ENCODE results near the gene CENPM.
A peak's percentile ranks its signal among the peaks of the same experiment; 100 is the strongest.

CENPM gene

GRCh38 chr22:41932353-41932752 lies 14.6 kb downstream of the CENPM start:
- DNase-seq (ENCODE audit: low spot score): no peak

- DNase-seq (ENCODE audit: low spot score): no peak
Measured at GRCh38 chr22:41931701-41932269, 15.2 kb downstream of the CENPM start.

GRCh38 chr22:41929418-41929810 lies 17.5 kb downstream of the CENPM start:
- no peak for DNase-seq (ENCODE audit: low spot score)

GRCh38 chr22:41928593-41929417 lies 18.1 kb downstream of the CENPM start:
- no peak for DNase-seq (ENCODE audit: low spot score)

GRCh38 chr22:41927813-41928212 lies 19.1 kb downstream of the CENPM start:
- no peak for DNase-seq (ENCODE audit: low spot score)

- DNase-seq (ENCODE audit: low spot score): no peak
Measured at GRCh38 chr22:41925783-41926460, 21.0 kb downstream of the CENPM start.

- DNase-seq (ENCODE audit: low spot score): no peak
Measured at GRCh38 chr22:41923595-41924276, 23.2 kb downstream of the CENPM start.

- no peak for DNase-seq (ENCODE audit: low spot score)
Measured at GRCh38 chr22:41922940-41923594, 23.9 kb downstream of the CENPM start.

- no peak for DNase-seq (ENCODE audit: low spot score)
Measured at GRCh38 chr22:41922328-41922727, 24.6 kb downstream of the CENPM start.

GRCh38 chr22:41920271-41920976 lies 26.5 kb downstream of the CENPM start:
- no peak for DNase-seq (ENCODE audit: low spot score)

- DNase-seq (ENCODE audit: low spot score): peak; percentile 61
Measured at GRCh38 chr22:41919357-41920224, 27.4 kb downstream of the CENPM start.

- peak; percentile 75 for DNase-seq (ENCODE audit: low spot score)
Measured at GRCh38 chr22:41917903-41918791, 28.8 kb downstream of the CENPM start.

- no peak for DNase-seq (ENCODE audit: low spot score)
Measured at GRCh38 chr22:41917375-41917902, 29.5 kb downstream of the CENPM start.

- no peak for DNase-seq (ENCODE audit: low spot score)
Measured at GRCh38 chr22:41916745-41917358, 30.1 kb downstream of the CENPM start.

GRCh38 chr22:41915786-41916493 lies 31.0 kb downstream of the CENPM start:
- DNase-seq (ENCODE audit: low spot score): no peak

- DNase-seq (ENCODE audit: low spot score): no peak
Measured at GRCh38 chr22:41915035-41915785, 31.7 kb downstream of the CENPM start, which contains the start of gene SHISA8. TSS of gene SHISA8 (minus strand) at chr22:41915074. CDS start at chr22:41914667, 407 bp downstream.

GRCh38 chr22:41914611-41915034 lies 32.3 kb downstream of the CENPM start:
- no peak for DNase-seq (ENCODE audit: low spot score)

Data from hepatic stellate cell (primary cell).